GM06990 (cell line): ENCODE data around the gene LYAR.
"Not testable (repeated sequence)": the region's sequence is repeated elsewhere in the genome, so short reads cannot be mapped to it uniquely, and the experiment has no call there.

Experiments
- DNase-seq: peaks from one replicate; pipeline ENCODE4 v3.0.0-alpha.2; 2011; ENCODE audit not compliant: insufficient read length; ENCODE audit errors: extremely low read depth
- H3K27me3 ChIP-seq: replicated peaks from 2 replicates; pipeline ENCODE4 v1.6.0; 2011; ENCODE audit warnings: low read length; ENCODE audit not compliant: control insufficient read depth, insufficient read depth
- H3K36me3 ChIP-seq: 2 replicates; pipeline ENCODE4 v1.5.1; 2011; ENCODE audit warnings: low read length; ENCODE audit not compliant: control insufficient read depth, insufficient read depth
- H3K4me3 ChIP-seq: replicated peaks from 2 replicates; pipeline ENCODE4 v1.5.1; 2011; ENCODE audit warnings: low read depth, mild to moderate bottlenecking, control low read depth, low read length
- TF ChIP-seq, protein P1 (sequence below): IDR thresholded peaks from 2 replicates; pipeline ENCODE4 v1.5.1; 2011; ENCODE audit warnings: low read length, control low read depth, mild to moderate bottlenecking, inconsistent platforms; ENCODE audit not compliant: insufficient read depth, poor library complexity, severe bottlenecking

Gene LYAR

GRCh38 chr4:4259484-4260100, 30.4 kb downstream of the LYAR start:
- H3K36me3 ChIP-seq: no peaks in the 10 kb centered on the region
- no peaks in the 10 kb centered on the region; the same call in 1 of the 2 replicates for H3K27me3 ChIP-seq
- no peak for DNase-seq
- H3K4me3 ChIP-seq: no peak overlapping the region
- TF ChIP-seq, protein P1, sequence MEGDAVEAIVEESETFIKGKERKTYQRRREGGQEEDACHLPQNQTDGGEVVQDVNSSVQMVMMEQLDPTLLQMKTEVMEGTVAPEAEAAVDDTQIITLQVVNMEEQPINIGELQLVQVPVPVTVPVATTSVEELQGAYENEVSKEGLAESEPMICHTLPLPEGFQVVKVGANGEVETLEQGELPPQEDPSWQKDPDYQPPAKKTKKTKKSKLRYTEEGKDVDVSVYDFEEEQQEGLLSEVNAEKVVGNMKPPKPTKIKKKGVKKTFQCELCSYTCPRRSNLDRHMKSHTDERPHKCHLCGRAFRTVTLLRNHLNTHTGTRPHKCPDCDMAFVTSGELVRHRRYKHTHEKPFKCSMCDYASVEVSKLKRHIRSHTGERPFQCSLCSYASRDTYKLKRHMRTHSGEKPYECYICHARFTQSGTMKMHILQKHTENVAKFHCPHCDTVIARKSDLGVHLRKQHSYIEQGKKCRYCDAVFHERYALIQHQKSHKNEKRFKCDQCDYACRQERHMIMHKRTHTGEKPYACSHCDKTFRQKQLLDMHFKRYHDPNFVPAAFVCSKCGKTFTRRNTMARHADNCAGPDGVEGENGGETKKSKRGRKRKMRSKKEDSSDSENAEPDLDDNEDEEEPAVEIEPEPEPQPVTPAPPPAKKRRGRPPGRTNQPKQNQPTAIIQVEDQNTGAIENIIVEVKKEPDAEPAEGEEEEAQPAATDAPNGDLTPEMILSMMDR: no peak

DNA sequence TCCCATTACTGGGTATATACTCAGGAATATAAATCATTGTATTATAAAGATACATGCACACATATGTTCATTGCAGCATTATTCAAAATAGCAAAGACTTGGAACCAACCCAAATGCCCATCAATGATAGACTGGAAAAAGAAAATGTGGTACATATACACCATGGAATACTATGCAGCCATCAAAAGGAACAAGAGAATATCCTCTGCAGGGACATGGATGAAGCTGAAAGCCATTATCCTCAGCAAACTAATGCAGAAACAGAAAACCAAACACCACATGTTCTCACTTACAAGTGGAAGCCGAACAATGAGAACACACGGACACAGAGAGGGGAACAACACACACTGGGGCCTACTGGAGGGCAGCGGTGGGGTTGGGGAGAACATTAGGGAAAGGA, 32.2 kb downstream of the LYAR start:
- not testable (repeated sequence) for H3K36me3 ChIP-seq, H3K4me3 ChIP-seq, H3K27me3 ChIP-seq, DNase-seq

DNA sequence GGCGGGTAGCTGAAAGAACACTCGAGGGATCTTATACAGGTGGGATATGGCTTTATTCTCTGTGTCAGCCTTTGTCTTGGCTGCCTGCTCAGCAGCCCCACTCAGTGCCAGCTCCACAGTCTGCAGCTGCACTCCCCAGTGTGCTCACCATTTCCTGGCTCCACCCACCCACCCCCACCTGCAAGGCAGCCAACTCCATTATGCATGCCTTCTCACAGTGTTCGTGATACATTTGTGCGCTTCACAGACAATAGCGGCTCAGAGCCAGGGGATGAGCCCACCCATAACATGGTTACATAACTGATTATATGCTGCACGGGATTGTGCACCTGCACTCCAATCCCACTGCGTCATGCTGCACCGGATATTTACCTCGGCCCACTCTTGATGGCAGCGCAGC, 33.2 kb downstream of the LYAR start:
- no peaks in the 10 kb centered on the region for H3K36me3 ChIP-seq
- DNase-seq: no peak
- TF ChIP-seq, protein P1: no peak
- no peak overlapping the region for H3K4me3 ChIP-seq
- no peaks in the 10 kb centered on the region; the same call in 1 of the 2 replicates for H3K27me3 ChIP-seq

DNA sequence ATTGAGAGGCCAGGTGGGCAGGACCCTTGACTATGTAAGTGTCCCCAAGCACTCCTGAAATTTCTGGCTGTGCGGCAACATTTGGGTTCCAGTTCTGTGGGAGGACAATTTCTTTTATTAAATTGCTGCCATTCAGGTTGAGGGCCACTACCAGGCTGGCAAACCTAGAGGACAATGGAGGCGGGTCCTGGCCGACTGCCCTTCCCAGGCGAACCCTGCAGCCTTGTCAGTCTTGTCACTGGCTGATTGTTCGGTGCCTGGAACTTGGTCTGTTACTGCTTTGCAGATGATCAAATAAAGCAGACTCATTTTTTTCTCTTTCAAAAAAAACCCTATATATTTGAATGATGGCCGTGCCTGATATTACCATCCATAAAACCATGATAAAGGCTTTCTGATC, 35.3 kb downstream of the LYAR start:
- DNase-seq: no peak
- Histone ChIP-seq H3K4me3 (no peak overlapping the region), H3K27me3 (no peaks in the 10 kb centered on the region; the same call in 1 of the 2 replicates), H3K36me3 (no peaks in the 10 kb centered on the region)
- TF ChIP-seq, protein P1: no peak

GRCh38 chr4:4254199-4254598, 35.8 kb downstream of the LYAR start:
- no peak for DNase-seq
- TF ChIP-seq, protein P1: no peak
- no peaks in the 10 kb centered on the region for H3K36me3 ChIP-seq
- H3K4me3 ChIP-seq: no peak overlapping the region
- H3K27me3 ChIP-seq: no peaks in the 10 kb centered on the region; the same call in 1 of the 2 replicates

GRCh38 chr4:4249866-4250265, 40.1 kb downstream of the LYAR start:
- DNase-seq: no peak
- TF ChIP-seq, protein P1: no peak
- H3K27me3 ChIP-seq: no peaks in the 10 kb centered on the region
- peaks cover 2% of the 10 kb centered on the region for H3K36me3 ChIP-seq
- H3K4me3 ChIP-seq: no peak overlapping the region

DNA sequence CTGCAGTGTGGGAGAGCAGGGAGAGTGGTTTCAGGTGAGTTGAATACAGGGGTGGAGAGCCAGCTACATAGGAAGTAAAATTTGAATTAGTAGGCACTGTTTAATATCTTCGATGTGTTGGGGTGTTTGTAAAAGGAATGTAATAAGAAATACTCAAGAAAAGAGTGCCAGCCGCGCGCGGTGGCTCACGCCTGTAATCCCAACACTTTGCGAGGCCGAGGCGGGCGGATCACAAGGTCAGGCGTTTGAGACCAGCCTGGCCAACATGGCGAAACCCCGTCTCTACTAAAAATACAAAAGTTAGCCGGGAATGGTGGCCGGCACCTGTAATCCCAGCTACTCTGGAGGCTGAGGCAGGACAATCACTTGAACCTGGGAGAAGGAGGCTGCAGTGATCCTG, 40.6 kb downstream of the LYAR start:
- H3K27me3 ChIP-seq, H3K4me3 ChIP-seq, H3K36me3 ChIP-seq, DNase-seq: not testable (repeated sequence)
